Colonic mucosa (tissue), 4 donors: ENCODE measurements around the gene CYP3A5. TPM values are rescaled to one million over a fixed set of nuclear protein-coding genes. Genes with fewer than 3 reads are reported as not detected.

Experiments used
- DNase-seq: peaks from one replicate; pipeline ENCODE4 v3.0.0-alpha.2; 2020
- H3K27ac ChIP-seq: fragments of 200-600 bp; one replicate; pipeline ENCODE4 v1.8.0; 2021
- H3K27me3 ChIP-seq: fragments of 200-600 bp; one replicate; pipeline ENCODE4 v1.8.0; 2021
- H3K36me3 ChIP-seq: fragments of 200-600 bp; one replicate; pipeline ENCODE4 v1.8.0; 2021
- H3K4me1 ChIP-seq: fragments of 200-600 bp; one replicate; pipeline ENCODE4 v1.8.0; 2021; ENCODE audit warnings: mild to moderate bottlenecking
- H3K4me3 ChIP-seq: fragments of 200-600 bp; one replicate; pipeline ENCODE4 v1.8.0; 2021
- H3K9ac ChIP-seq, 2 donors: one replicate each; pipeline ENCODE4 v1.7.0; 2013; ENCODE audit warnings: control low read depth in 2 of 2, low read depth in 2 of 2, low read length in 2 of 2
- H3K9me3 ChIP-seq: fragments of 200-600 bp; one replicate; pipeline ENCODE4 v1.8.0; 2021
- CTCF ChIP-seq: fragments of 200-600 bp; IDR thresholded peaks from one replicate; pipeline ENCODE4 v1.8.0; 2022; ENCODE audit warnings: antibody characterized with exemption, mild to moderate bottlenecking
- intact Hi-C: fragments of 100-400 bp; cut with DNase I; formaldehyde crosslinking; loops from one replicate; pipeline ENCODE4 v1.14.1; 2022
- total RNA-seq, 2 donors: library from RNA; stranded (reverse); fragmentation: NEBNext Ultra II Directional in 1 of 2; extraction: Animal tissue kit (Norgen Biotek cat#: 25700) in 1 of 2; gene quantifications; one replicate each; pipeline ENCODE4 v1.2.1, GENCODE V29; 2021
- donor health status: healthy.
- donor health status: DM: no; HTN: no; CAD: no.
- donor health status: DM: no; HTN: no; CAD: no.

CYP3A5 gene
- total RNA-seq, 2 donors from 2014 or later, result 52.6 to 112 TPM

- DNase-seq, result no peak
- H3K4me3 ChIP-seq, result no peak overlapping the region
- no peaks in the 10 kb centered on the region for H3K27me3 ChIP-seq
- no peak overlapping the region for H3K9ac ChIP-seq
- no peak for TF ChIP-seq CTCF
- H3K27ac ChIP-seq, result no peak overlapping the region
- no peaks in the 10 kb centered on the region for H3K9me3 ChIP-seq
- intact Hi-C loops, result no loop called here
- H3K4me1 ChIP-seq, result no peaks in the 10 kb centered on the region
- no peaks in the 10 kb centered on the region for H3K36me3 ChIP-seq
Observed at GRCh38 chr7:99672573-99672972, 7.2 kb downstream of the CYP3A5 start.

GRCh38 chr7:99669782-99670181 is 10.0 kb downstream of the CYP3A5 start:
- Histone ChIP-seq H3K9ac (no peak overlapping the region), H3K4me3 (no peak overlapping the region), H3K27me3 (no peaks in the 10 kb centered on the region), H3K4me1 (no peaks in the 10 kb centered on the region), H3K9me3 (no peaks in the 10 kb centered on the region), H3K27ac (no peak overlapping the region), H3K36me3 (no peaks in the 10 kb centered on the region)
- DNase-seq, result no peak
- no peak for TF ChIP-seq CTCF
- intact Hi-C loops, result no loop called here

GRCh38 chr7:99668541-99668940 is 11.3 kb downstream of the CYP3A5 start:
- H3K4me1 ChIP-seq, result no peaks in the 10 kb centered on the region
- H3K9me3 ChIP-seq, result no peaks in the 10 kb centered on the region
- no peaks in the 10 kb centered on the region for H3K36me3 ChIP-seq
- TF ChIP-seq CTCF, result no peak
- DNase-seq, result no peak
- H3K27me3 ChIP-seq, result no peaks in the 10 kb centered on the region
- no peak overlapping the region for H3K9ac ChIP-seq
- no peak overlapping the region for H3K4me3 ChIP-seq
- intact Hi-C loops, result no loop called here
- no peak overlapping the region for H3K27ac ChIP-seq

GRCh38 chr7:99667179-99667578 is 12.6 kb downstream of the CYP3A5 start:
- Histone ChIP-seq H3K9ac (no peak overlapping the region), H3K27me3 (no peaks in the 10 kb centered on the region), H3K36me3 (no peaks in the 10 kb centered on the region), H3K27ac (no peak overlapping the region), H3K4me3 (no peak overlapping the region), H3K4me1 (no peaks in the 10 kb centered on the region), H3K9me3 (no peaks in the 10 kb centered on the region)
- DNase-seq, result no peak
- intact Hi-C loops, result no loop called here
- TF ChIP-seq CTCF, result no peak

GRCh38 chr7:99666013-99666395 is 13.8 kb downstream of the CYP3A5 start:
- Histone ChIP-seq H3K9me3 (no peaks in the 10 kb centered on the region), H3K4me1 (no peaks in the 10 kb centered on the region), H3K9ac (no peak overlapping the region), H3K36me3 (no peaks in the 10 kb centered on the region), H3K27ac (no peak overlapping the region), H3K4me3 (no peak overlapping the region), H3K27me3 (no peaks in the 10 kb centered on the region)
- intact Hi-C loops, result no loop called here
- TF ChIP-seq CTCF, result no peak
- DNase-seq, result no peak
